HepG2 (cell line): ENCODE results near the gene GRHPR. TPM values are rescaled to one million over a fixed set of nuclear protein-coding genes. Genes with fewer than 3 reads are reported as not detected.

ENCODE experiments used
- ATF7 ChIP-seq, 2 experiments: fragments of 450-650 bp in 1 of 2; sonication (generic) in 1 of 2; formaldehyde crosslinking in 1 of 2; IDR thresholded peaks; 2 replicates each; pipeline versions ENCODE4 v1.4.0 to v1.6.1; 2016 to 2020; ENCODE audit warnings: antibody characterized with exemption in 1 of 2, mild to moderate bottlenecking in 1 of 2, missing genetic modification reagents in 1 of 2
- DZIP1 ChIP-seq: sonication (generic); formaldehyde crosslinking; IDR thresholded peaks from 2 replicates; pipeline ENCODE4 v1.5.0; 2020; ENCODE audit warnings: mild to moderate bottlenecking, missing genetic modification reagents
- SIN3B ChIP-seq: fragments of 150-350 bp; IDR thresholded peaks from 2 replicates; pipeline ENCODE4 v1.6.1; 2014; ENCODE audit warnings: low read length
- ZBTB42 ChIP-seq: sonication (generic); formaldehyde crosslinking; IDR thresholded peaks from 2 replicates; pipeline ENCODE4 v1.5.0; 2020; ENCODE audit warnings: mild to moderate bottlenecking, missing genetic modification reagents
- polyA plus RNA-seq, 8 experiments: library from polyadenylated mRNA; depleted of rRNA in 3 of 8; stranded (reverse) in 7 of 8; unstranded in 1 of 8; fragments of >200 nt; fragmentation: Illumina TruSeq in 4 of 8; extraction: Trizol in 4 of 8; gene quantifications; 2 replicates each; pipeline versions ENCODE4 v1.2.1 to v1.2.3, GENCODE V29; 2011 to 2016; ENCODE audit warnings: low read depth in 4 of 8, missing spikeins in 1 of 8, mixed read lengths in 1 of 8; ENCODE audit not compliant: insufficient read depth in 1 of 8
- total RNA-seq, 5 experiments: library from RNA; depleted of rRNA; stranded (reverse); fragments of >200 nt; fragmentation: Illumina TruSeq; extraction: Trizol; gene quantifications; 2 replicates each; pipeline ENCODE4 v1.2.3, GENCODE V29; 2016; ENCODE audit warnings: low read depth in 1 of 5
- TF ChIP-seq, protein P1 (sequence below): sonication (generic); formaldehyde crosslinking; IDR thresholded peaks from 2 replicates; pipeline ENCODE4 v1.5.0; 2020; ENCODE audit warnings: mild to moderate bottlenecking, missing genetic modification reagents
- TF ChIP-seq, protein P2 (sequence below), 2 experiments: sonication (generic) in 1 of 2; formaldehyde crosslinking in 1 of 2; IDR thresholded peaks; 2 replicates each; pipeline versions ENCODE4 v1.6.1 to v1.9.0; 2014 to 2022; ENCODE audit warnings: antibody characterized with exemption in 1 of 2, borderline replicate concordance in 1 of 2, inconsistent platforms in 1 of 2, low read depth in 1 of 2, missing genetic modification reagents in 1 of 2
- TF ChIP-seq, protein P3 (sequence below): sonication (generic); formaldehyde crosslinking; IDR thresholded peaks from 2 replicates; pipeline ENCODE4 v1.5.1; 2020; ENCODE audit warnings: missing genetic modification reagents, mild to moderate bottlenecking, borderline replicate concordance
- TF ChIP-seq, protein P4 (sequence below): sonication (generic); formaldehyde crosslinking; IDR thresholded peaks from 2 replicates; pipeline ENCODE4 v1.4.0; 2020; ENCODE audit warnings: low read depth, mild to moderate bottlenecking, missing genetic modification reagents

Gene GRHPR
- total and polyA plus RNA-seq, 2 of the 13 experiments (the other 11 are each of a cell fraction or from before 2014, with no cell fraction given) = 113 to 115 TPM

GRCh38 chr9:37415011-37415719 is 7.3 kb upstream of the GRHPR start (continued):
- TF ChIP-seq DZIP1 (CRISPR knock-in tag) = no peak
- TF ChIP-seq, protein P1, sequence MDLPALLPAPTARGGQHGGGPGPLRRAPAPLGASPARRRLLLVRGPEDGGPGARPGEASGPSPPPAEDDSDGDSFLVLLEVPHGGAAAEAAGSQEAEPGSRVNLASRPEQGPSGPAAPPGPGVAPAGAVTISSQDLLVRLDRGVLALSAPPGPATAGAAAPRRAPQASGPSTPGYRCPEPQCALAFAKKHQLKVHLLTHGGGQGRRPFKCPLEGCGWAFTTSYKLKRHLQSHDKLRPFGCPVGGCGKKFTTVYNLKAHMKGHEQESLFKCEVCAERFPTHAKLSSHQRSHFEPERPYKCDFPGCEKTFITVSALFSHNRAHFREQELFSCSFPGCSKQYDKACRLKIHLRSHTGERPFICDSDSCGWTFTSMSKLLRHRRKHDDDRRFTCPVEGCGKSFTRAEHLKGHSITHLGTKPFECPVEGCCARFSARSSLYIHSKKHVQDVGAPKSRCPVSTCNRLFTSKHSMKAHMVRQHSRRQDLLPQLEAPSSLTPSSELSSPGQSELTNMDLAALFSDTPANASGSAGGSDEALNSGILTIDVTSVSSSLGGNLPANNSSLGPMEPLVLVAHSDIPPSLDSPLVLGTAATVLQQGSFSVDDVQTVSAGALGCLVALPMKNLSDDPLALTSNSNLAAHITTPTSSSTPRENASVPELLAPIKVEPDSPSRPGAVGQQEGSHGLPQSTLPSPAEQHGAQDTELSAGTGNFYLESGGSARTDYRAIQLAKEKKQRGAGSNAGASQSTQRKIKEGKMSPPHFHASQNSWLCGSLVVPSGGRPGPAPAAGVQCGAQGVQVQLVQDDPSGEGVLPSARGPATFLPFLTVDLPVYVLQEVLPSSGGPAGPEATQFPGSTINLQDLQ (CRISPR knock-in tag) = no peak
- TF ChIP-seq, protein P2, sequence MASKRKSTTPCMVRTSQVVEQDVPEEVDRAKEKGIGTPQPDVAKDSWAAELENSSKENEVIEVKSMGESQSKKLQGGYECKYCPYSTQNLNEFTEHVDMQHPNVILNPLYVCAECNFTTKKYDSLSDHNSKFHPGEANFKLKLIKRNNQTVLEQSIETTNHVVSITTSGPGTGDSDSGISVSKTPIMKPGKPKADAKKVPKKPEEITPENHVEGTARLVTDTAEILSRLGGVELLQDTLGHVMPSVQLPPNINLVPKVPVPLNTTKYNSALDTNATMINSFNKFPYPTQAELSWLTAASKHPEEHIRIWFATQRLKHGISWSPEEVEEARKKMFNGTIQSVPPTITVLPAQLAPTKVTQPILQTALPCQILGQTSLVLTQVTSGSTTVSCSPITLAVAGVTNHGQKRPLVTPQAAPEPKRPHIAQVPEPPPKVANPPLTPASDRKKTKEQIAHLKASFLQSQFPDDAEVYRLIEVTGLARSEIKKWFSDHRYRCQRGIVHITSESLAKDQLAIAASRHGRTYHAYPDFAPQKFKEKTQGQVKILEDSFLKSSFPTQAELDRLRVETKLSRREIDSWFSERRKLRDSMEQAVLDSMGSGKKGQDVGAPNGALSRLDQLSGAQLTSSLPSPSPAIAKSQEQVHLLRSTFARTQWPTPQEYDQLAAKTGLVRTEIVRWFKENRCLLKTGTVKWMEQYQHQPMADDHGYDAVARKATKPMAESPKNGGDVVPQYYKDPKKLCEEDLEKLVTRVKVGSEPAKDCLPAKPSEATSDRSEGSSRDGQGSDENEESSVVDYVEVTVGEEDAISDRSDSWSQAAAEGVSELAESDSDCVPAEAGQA (IDR thresholded peaks at IDR 0.05; ENCODE audit: low read depth) = no peak
- TF ChIP-seq, protein P2 (CRISPR knock-in tag; IDR thresholded peaks at IDR 0.05; ENCODE audit: borderline replicate concordance) = no peak
- TF ChIP-seq, protein P3, sequence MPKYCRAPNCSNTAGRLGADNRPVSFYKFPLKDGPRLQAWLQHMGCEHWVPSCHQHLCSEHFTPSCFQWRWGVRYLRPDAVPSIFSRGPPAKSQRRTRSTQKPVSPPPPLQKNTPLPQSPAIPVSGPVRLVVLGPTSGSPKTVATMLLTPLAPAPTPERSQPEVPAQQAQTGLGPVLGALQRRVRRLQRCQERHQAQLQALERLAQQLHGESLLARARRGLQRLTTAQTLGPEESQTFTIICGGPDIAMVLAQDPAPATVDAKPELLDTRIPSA (CRISPR knock-in tag) = no peak
- TF ChIP-seq ZBTB42 (CRISPR knock-in tag) = no peak
- TF ChIP-seq, protein P4, sequence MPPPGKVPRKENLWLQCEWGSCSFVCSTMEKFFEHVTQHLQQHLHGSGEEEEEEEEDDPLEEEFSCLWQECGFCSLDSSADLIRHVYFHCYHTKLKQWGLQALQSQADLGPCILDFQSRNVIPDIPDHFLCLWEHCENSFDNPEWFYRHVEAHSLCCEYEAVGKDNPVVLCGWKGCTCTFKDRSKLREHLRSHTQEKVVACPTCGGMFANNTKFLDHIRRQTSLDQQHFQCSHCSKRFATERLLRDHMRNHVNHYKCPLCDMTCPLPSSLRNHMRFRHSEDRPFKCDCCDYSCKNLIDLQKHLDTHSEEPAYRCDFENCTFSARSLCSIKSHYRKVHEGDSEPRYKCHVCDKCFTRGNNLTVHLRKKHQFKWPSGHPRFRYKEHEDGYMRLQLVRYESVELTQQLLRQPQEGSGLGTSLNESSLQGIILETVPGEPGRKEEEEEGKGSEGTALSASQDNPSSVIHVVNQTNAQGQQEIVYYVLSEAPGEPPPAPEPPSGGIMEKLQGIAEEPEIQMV = no peak
- no peak for TF ChIP-seq ATF7 (IDR thresholded peaks at IDR 0.05)
- no peak for TF ChIP-seq ATF7 (CRISPR knock-in tag; IDR thresholded peaks at IDR 0.05)
- TF ChIP-seq SIN3B = no peak
